Activated CD4-positive, alpha-beta T cell treated with anti-CD3 and anti-CD28 coated beads, Interleukin-2, amount 50 U/mL, for 48 hours (primary cell): Measurements from ENCODE around the gene LMOD3.
A peak's percentile ranks its signal among the peaks of the same experiment; 100 is the strongest.

Experiments used
- DNase-seq, 2 experiments: peaks; one replicate each; pipeline ENCODE4 v3.0.0-alpha.2; 2020

LMOD3 gene

DNA sequence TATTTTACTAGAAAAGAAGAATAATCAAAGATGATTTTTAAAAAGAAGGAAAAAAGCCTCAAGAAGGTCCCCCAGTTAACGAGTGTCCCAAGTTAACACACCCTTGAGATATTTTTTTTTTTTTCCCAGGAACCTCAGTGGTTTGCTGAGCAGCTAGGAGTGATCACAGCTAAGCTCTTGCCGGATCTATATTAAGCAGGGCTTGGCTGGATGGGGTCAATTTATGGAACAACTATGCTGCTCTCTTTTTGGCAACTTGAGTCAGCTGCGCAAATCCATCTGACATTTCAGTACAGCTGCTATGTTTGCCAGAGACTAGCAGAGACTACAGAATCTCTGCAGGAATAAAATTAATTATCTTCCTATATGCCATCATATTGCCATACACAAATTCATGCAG, at the start of gene LMOD3:
Gene LMOD3 (minus strand): TSS at position 193 of the 400 bp plus-strand sequence. CDS start 209 bp downstream, outside the sequence.
- no peak for DNase-seq

DNA sequence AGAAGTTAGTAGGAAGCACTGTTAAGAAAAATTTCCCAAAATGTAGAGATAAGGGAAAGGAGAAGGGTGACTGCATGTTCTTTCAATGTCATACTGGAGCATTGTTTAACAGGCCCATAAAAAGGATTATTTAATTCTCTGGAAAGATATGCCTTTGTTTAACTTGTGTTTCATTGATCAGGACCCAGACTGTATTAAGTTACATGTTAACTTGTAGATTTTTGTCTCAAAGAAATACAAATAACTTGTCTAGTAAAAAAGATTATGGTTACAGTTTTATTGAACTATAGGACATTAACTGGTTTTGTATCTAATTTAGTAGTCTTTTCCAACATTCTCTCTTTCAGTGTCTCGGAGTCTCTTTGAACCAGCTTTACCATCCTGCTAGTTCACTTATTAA, 49.7 kb upstream of the LMOD3 start:
- DNase-seq, result no peak

DNA sequence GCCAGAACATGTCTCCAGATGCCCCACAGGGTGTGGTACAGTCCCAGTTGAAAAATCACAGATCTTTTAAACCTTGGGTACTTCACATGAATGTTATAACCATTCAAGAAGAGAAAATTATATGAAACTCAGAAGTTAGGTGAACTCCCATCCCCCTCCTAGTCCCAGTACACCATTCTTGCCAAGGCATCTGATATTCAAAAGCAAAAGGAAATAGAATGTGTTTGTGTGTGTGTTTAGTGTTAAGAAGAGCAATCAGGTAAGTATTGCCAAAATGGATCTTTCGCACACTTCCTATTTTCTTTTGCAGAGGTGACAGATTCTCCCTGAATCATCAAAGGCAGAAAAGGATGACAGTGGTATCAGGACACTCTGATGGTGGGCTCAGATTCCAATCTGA, 44.1 kb upstream of the LMOD3 start:
- no peak for DNase-seq

DNA sequence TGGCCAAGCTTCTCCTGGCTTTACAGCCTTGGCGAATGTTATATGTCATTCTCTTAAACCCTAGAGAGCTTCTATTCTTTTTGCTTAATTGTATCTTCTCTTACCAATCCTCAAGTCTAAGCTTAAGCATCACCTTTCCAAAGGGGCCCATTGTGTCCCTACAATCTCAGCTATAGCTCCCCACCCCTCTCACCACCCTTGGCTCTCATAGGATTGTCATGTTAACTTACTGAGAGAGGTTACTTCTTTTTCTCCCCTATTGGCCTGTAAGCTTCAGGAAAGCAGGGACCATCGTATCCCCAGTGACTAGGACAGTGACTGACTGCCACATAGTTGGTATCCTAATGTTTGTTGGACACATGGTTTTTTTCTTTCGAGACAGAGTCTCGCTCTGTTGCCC, 43.3 kb upstream of the LMOD3 start:
- no peak for DNase-seq

DNA sequence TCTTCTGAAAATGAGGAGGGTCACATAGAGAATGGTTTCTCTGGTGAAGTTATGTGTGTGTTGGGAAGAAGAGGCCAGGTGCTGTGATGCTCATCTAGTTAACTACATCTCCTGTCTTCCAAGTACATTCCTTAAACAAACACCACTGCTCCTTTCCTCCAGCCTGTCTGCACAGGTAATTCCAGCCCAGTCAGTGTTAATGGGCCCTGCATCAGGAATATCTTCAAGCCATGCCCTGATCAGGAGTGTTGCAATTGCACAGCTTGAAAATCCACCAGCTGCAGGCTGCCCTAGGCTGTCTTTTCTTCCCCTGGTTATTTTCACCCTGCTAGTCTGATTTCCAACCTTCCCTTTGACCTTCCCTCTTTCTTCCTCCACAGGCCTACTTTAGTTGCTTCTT, 41.9 kb upstream of the LMOD3 start:
- no peak for DNase-seq

DNA sequence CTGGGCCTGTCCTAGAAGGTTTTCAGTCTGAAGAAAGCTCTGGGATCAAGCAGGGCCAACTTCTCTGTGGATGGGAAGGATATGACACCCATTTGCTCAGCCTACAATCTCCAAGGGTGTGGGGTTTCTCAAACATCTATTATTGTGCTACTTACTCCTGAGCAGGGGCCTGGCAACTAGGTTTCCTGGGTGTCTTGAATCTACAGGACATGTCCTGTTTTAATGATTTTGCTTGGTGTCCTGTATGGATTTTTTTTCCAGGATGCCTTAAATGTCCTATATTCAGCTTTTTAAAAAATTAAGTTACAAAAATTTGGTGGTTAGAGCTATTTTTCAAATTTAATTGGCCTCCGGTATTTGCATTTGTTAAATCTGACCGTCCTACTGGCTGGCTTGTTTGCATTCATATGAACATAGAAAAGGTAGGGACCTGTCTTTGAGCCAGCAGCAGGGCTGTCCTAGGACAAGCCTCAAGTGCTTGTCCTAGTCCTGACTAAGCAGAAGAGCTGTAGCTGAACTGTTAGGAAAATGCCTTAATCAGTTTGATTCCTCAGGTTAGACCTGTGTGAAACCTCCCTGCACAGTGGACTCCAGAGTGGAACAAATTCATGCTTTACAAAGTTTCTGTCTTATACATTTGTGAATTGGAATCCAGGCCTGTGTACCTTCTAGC, 40.0 kb upstream of the LMOD3 start:
- no peak for DNase-seq

DNA sequence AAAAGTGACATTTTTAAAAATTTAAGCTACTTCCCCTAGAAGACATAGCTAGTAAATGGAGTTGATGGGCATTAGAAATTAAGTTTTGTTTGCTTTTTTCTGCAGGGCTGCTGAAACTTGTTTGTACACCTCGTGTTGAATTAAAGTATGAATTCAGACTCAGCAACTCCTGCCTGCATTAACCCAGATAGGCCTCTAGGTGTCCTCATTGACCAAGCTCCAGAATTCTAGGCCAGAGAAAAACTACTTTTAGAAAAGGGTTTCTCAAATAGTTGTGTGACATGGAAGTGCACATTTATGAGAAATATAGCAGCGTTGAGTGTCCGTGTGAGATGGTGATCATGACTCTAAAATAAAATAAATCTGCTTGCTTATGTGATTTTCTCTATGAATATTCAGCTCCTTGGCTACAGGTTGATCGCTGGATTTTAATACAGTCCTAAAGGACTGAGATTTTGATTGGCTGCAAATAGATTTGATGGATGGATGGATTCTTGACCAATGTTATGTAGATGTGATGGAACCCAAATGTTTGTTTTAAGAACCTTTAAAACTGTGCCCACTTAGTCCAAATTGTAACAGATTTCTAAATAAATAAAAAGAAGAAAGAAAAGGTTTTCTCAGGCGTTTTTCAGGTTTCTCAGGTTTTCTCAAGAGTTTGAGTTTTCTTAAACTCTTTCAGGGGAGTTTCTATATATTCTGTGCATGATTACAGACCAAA, 39.4 kb upstream of the LMOD3 start:
- peak in 1 of 2 experiments; percentile 16 for DNase-seq

DNA sequence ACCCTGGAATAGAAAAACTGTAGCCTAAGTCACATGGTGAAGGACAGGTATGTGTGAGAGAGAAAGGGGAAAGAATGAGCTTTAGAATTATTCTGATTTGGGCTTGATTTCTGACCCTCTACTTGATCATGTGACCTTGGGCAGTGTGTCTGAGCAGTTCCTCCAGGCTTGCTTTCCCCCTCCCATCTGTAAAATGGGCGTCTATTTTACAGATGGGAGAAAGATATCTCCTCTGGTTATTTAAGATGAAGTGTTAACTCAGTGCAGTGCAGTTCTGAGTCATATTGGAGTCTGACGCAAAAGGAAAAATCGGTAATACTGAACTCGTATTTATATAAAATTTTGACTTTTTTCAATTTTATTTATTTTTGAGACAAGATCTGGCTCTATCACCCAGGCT, 38.1 kb upstream of the LMOD3 start:
- no peak for DNase-seq

DNA sequence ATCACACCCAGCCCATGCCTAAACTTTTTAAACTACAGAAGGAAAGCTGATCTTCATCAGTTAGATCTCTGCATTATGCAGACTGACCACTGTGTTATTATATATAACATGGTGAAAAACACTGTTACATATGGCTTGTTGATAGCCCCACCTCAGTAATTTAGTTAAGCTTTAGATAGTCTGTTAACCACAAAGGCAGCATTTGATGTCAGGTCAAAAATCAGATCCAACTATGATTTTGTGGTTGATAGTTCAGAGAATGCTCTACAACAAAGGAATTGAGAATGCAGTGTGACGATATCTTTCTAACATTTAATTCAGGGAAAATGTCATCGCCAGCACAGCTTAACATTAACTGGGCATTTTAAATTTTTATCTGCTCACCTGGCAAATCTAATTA, 37.7 kb upstream of the LMOD3 start:
- DNase-seq, result no peak

DNA sequence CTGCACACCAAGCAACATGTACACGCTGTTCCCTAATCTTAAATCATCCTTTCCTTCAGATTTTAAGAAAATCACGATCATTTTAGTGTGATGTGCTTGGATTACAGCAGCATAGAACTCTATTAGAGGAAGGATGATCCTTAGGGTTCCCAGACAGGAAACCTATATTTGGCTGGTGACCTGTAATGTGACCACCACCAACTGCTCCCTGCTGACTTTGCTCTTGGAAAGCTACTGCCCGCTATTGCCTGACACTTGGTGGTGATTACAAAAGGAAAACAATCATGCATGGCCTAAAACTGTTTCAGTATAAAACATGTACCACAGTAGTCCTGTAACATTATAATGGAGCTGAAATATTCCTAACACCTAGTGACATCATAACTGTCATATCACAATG, 27.2 kb upstream of the LMOD3 start:
- no peak for DNase-seq

DNA sequence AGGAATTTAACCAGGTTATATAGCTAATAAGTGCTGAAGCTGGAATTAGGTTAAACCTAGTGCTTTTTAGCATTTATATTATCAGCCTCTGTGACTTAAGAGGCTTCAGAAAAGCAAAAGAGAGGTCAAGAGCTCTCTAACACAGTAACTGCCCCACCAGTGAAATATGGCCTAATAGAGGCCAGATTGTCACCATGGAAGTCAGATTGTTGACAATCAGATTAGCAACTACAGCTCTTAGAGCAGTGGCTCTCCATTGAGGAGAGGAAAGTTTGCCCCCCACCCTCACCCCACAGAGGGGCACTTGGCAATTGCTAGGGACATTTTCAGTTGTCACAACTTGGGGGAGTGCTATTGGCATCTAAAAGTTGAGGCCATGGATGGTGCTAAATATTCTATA, 23.3 kb upstream of the LMOD3 start:
- no peak for DNase-seq

DNA sequence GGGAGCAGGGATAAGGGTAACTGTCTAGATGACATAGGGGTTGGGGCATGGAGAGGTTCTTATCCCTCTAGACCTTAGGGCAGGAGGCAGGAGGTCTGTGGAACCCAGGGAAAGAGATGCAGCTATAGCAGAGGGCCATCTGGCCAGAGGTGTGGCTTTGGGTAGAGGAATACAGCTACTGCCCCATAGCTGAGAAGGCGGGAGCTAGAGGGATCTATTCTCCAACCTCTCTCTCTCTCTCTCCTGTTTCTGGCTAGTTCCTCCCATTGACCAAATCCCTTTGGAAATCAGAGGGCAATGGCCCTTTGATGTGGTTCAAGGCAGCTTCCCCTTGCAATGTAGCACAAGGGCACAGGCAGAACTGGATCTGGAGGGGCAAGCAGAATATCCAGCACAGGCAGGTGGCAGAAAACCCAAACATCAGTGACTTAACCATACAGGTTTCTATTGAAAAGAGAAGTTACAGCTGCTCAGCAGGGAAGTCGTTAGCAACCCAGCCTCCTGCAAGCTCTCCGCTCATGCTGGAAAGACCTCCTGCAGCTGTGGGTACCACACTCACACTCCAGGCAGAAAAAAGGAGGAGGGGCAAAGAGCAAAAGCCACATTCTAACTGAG, 22.3 kb upstream of the LMOD3 start:
- no peak for DNase-seq

DNA sequence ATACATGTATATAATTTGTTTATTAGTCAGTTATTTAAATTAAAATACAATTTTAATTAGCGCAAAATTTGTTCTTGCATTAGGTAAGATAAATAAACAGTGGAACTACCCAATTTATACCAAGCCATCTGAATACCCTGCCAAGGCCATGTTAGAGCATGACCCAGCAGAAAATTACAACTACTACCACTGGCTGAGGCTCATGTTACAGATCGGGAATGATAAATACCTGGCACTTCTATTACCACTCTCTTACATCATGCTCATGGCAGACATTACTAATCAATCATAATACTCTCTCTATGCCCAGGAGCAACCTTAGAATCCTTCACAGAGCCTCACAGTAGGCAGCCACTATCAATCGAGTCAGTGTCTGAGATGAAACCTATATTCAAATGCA, 21.2 kb upstream of the LMOD3 start:
- no peak for DNase-seq

DNA sequence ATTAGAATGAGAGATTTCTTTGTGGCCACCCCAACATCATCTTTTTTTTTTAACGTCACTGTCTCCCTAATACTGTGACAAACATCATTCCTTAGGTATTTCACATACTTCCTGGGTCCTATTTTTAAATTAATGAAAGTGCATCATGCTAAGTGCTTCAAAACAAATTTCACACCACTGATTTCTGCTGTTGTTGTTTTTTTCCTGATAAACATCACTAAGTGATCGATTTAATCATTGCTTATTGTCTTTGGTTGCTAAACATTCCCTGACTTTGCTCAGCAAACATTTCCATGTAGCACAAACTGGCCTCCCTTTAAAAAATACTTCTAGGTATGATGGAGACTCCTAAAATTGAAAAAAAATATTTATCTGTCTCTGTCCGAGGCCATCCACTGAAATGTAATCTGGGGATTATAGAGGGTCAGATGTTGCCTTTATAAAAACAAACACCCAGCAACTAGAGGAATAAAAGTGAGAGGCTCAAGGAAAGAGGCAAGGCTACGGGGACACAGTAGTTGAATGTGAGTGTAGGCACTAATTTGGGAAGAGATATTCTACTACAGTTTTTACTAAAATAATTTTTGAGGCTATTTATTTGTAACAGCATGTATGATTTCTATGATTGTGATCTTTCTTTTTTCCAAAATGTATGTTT, 20.5 kb upstream of the LMOD3 start:
- DNase-seq, result no peak

DNA sequence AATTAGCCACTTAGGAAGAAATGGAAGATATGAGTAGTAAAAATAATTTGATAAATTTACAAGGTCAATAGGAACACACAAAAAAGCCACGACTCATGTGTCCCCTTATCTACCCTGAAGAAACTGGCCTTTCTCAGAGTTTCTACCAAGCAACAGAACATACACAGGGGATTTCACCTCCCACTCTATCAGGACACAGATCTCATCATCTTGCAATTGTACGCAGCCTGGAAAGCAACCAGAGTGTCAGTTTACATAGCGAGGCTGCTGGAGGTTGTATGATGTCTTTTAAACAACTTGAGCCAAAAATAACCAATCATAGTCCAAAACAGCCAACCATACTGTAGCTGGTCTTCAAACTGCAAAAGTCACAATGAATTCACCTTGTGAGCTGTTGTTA, 19.7 kb upstream of the LMOD3 start:
- DNase-seq, result no peak

DNA sequence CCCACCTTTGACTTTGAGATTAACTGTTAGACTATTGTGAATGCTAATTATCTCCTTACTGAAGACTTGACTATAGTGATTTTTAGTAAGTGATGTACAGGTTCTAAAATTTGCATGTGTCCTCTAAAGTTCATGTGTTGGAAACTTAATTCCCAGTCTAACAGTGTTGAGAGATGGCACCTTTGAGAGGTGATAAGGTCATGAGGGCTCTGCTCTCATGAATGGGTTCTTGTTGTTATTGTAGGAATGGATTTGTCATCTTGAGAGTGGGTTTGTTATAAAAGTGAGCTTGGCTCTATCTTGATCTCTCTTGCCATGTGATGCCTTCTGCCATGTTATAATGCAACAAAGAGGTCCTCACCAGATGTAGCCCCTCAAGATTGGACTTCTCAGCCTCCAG, 18.9 kb upstream of the LMOD3 start:
- no peak for DNase-seq

DNA sequence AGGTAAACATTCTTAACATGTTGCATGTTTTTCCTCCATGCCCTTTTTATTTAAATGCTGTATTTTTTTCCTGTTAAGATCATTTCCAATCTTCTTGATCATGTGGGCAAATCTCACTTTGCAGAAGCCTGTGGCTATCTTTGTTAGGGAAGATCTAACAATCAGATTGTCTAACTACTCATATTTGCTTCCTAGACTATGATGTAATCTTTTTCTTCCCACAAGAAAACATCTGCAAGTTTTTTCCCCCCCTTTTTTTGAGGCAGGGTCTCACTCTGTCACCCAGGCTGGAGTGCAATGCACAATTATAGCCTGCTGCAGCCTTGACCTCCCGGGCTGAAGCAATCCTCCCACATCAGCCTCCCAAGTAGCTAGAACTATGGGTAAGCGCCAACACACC, 15.0 kb upstream of the LMOD3 start:
- DNase-seq, result no peak

DNA sequence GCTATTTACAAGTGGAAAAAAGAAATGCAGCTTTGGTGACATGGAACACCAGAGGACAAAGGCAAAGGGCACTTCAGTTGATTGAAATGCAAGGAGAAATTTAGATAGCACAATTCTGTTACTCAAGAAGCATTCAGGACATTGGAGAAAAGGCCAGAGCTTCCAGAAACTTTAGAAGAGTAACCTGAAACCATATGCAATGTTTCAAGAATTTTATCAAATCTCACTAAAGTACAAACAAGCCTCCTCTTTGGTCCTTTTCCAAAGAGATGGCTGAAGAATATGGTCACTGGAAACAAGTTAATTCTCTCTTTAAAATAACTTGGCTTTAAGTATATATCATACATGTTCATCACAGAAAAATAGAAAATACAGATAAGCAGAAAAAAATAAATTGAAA, 14.6 kb upstream of the LMOD3 start:
- no peak for DNase-seq

DNA sequence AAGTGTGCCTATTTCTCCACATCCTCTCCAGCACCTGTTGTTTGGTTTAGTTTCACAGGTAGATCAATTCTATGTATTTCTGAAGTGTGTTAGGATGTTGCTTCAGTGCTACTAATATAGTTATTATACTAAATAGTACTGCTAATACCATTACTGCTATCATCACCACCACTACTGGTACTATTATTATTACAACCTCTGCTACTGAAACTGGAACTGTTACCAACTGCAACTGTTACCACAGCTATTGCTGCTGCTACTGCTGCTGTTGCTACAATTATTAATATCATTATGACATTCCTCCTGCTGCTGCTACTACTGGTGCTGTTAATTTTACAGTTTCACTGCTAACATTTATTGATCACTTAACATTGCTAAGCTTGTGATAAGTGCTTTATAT, 8.3 kb upstream of the LMOD3 start:
- DNase-seq, result no peak

DNA sequence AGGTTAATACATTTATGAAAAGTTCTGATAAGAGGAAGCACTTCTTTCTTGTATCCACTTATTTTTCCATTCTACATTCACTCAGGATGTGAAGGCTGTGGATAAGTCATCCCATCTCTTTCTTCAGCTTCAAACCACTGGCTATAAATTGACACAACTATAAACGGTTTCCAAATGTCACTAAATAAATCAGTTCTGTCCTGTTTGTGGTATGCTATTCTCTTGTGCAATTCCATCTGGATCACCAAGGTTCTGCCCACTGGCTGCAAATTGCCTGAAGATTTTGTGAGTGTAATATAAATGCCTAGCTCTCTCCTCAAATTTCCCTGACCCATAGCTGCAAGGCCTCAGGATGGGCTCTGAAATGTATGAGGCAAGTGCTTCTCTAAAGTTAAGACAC, 7.1 kb upstream of the LMOD3 start:
- DNase-seq, result no peak

DNA sequence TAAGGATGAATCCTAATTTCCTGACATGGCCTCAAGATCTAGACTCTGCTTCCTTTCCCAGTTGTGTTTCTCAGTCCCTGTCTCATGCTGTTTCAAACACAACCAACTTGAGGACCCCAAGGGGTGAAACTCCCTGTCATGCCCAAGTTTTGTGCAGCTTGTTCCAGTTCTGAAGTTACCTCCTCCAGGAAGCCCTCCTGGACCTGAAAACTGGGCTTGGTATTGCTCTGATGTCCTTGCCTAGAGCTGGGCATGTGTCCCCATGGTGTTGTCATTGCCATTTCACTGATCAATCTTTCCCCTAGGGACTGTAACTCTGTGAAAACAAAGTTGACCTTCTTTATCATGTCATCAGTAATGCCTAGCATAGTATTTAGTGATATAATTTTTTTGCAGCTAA, 6.1 kb upstream of the LMOD3 start:
- no peak for DNase-seq

DNA sequence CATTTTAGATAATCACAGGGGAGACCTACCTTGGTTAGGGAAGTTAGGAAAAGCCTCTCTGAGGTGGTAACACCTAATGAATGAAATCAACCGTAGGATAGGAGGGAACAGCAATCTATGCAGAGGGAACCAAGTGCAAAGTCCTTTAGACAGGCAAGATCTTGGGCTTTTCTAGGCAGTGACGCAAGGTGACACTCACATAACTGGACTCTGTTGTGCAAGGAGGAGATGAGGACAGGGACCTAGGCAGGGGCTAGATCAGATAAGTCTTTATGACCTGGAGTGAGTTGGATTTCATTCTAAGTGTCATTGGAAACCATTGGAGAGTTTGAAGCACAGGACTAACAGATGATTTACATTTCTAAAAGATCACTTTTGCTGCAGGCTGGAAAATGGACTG, 4.6 kb upstream of the LMOD3 start:
- DNase-seq, result no peak

DNA sequence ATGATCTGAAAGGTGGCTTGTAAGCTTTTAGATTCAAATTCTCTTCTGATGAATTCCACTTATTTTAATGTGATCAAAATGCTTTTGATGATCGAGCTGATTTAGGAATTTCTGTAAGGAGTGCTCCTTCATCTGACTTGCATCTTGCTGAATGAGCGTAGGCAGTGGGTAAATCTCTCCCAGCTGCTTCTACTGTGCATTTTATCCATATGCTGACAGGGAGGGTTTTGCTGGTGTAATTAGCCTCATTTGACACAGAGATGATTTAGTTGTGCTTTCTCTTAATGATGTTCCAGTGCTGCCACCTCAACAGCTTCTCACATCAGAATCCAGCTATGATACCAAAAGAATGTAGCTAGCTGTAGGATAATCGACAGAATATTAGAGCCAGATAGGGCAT, 3.8 kb upstream of the LMOD3 start:
- DNase-seq, result no peak

DNA sequence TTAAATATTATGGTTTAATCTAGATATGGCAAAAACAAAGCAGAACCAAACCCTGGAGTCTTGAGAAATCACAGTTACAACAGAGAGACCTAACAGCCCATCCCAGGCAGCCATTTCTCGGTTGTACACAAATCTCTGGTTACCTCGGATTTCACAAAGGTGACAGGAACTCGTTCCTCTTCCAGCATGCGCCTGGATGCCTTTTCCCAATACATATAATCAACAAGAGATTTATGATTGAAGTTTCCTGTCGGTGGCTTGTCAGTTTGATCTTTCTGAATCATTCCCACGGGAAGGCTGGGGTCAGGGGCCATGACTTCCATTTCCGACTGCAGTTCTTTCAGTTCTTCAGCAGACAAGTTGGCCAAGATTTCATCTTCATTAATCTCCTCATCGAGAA, 445 bp downstream of the LMOD3 start:
- no peak for DNase-seq
